ENCODE data around the gene HRH1. TPM values are rescaled to one million over a fixed set of nuclear protein-coding genes. Genes with fewer than 3 reads are reported as not detected.
"Not testable (repeated sequence)": the region's sequence is repeated elsewhere in the genome, so short reads cannot be mapped to it uniquely, and the experiment has no call there.

Gene HRH1
- total RNA-seq, 1 donor: 20.6 TPM

GRCh38 chr3:11254876-11255275 lies 100.6 kb downstream of the HRH1 start:
- no peak overlapping the region for H3K4me3 ChIP-seq (ENCODE audit: low read depth, low read length)
- no peak for DNase-seq (ENCODE audit: low read depth)
- TF ChIP-seq, protein P1, sequence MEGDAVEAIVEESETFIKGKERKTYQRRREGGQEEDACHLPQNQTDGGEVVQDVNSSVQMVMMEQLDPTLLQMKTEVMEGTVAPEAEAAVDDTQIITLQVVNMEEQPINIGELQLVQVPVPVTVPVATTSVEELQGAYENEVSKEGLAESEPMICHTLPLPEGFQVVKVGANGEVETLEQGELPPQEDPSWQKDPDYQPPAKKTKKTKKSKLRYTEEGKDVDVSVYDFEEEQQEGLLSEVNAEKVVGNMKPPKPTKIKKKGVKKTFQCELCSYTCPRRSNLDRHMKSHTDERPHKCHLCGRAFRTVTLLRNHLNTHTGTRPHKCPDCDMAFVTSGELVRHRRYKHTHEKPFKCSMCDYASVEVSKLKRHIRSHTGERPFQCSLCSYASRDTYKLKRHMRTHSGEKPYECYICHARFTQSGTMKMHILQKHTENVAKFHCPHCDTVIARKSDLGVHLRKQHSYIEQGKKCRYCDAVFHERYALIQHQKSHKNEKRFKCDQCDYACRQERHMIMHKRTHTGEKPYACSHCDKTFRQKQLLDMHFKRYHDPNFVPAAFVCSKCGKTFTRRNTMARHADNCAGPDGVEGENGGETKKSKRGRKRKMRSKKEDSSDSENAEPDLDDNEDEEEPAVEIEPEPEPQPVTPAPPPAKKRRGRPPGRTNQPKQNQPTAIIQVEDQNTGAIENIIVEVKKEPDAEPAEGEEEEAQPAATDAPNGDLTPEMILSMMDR (IDR thresholded peaks at IDR 0.05; ENCODE audit: insufficient read depth, low read length): no peak

DNA sequence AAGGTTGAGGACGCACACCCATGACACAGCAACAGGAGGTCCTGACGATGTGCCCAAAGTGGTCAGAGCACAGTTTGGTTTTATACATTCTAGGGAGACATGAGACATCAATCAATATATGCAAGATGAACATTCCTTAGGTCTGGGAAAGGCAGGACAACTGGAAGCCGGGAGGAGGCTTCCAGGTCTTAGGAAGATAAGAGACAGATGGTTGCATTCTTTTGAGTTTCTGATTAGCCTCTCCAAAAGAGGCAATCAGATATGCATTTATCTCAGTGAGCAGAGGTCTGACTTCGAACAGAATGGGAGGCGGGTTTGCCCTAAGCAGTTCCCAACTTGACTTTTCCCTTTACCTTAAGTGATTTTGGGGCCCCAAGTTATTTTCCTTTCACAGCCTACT lies 101.2 kb downstream of the HRH1 start:
- H3K4me3 ChIP-seq (ENCODE audit: low read depth, low read length); DNase-seq (ENCODE audit: low read depth): not testable (repeated sequence)

- no peak overlapping the region for H3K4me3 ChIP-seq (ENCODE audit: low read depth, low read length)
- no peak for DNase-seq (ENCODE audit: low read depth)
- TF ChIP-seq, protein P1 (IDR thresholded peaks at IDR 0.05; ENCODE audit: insufficient read depth, low read length): peak; percentile 8
These were observed 104.7 kb downstream of the HRH1 start for GRCh38 chr3:11258958-11259357.

DNA sequence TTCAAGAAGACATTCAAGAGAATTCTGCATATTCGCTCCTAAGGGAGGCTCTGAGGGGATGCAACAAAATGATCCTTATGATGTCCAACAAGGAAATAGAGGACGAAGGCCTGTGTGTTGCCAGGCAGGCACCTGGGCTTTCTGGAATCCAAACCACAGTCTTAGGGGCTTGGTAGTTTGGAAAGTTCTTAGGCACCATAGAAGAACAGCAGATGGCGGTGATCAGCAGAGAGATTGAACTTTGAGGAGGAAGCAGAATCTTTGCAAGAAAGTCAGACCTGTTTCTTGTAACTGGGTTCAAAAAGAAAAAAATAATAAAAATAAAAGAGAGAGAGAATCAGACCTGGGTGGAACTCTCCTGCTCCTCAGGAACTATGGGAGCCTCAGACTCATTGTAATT lies 106.2 kb downstream of the HRH1 start:
- TF ChIP-seq, protein P1 (IDR thresholded peaks at IDR 0.05; ENCODE audit: insufficient read depth, low read length): no peak
- H3K4me3 ChIP-seq (ENCODE audit: low read depth, low read length): no peak overlapping the region
- no peak for DNase-seq (ENCODE audit: low read depth)

GRCh38 chr3:11269007-11269406 lies 114.7 kb downstream of the HRH1 start:
- DNase-seq (ENCODE audit: low read depth): no peak
- TF ChIP-seq, protein P1 (IDR thresholded peaks at IDR 0.05; ENCODE audit: insufficient read depth, low read length): no peak
- H3K4me3 ChIP-seq (ENCODE audit: low read depth, low read length): no peak overlapping the region

DNA sequence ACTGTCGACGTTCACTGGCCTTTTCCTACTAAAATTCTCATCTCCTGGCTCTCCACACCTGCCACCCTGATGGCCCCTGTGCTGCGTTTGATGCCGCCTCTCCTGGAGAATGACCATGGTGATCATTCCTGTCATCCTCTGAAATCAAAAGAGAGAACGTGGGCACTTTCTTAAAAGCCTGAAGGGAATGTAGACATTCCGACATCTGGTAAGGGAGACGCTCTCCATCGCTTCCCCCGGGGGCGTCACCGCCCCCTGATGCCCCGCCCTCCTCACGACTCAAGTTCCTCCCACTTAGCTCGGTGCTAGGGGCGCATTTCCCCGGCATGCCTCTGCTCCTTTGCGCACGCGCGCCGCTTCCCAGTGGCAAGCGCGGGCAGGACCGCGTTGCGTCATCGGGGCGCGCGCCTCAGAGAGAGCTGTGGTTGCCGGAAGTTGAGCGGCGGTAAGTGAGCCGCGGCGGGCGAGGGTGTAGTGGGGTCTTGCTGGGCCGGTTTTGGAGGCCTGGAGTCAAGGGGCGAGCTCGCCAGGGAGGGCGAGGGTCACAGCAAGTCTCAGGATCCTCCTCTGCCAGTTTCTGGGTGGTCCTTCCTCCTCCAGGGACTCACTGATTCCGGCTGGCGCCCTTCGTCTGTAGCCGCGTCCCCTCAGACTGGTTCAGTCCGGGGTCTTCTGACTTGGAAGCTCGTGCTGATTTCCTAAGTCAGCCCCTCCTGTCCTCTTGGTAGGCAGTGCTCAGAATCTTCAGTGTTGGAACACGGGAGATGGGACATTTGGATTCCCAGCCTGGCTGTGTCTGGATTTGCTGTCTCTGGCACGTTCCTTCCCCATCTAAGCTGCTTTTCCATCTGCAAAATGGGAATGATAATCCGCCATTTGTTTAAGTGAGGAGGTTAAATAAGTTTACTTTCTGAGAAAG lies 118.0 kb downstream of the HRH1 start, which contains the start of gene ATG7:
Gene ATG7 (plus strand): TSS at position 412 of the 919 bp plus-strand sequence. CDS start 26,299 bp downstream, outside the sequence.
- TF ChIP-seq, protein P1 (IDR thresholded peaks at IDR 0.05; ENCODE audit: insufficient read depth, low read length): peak; percentile 2
- peak; percentile 95 for DNase-seq (ENCODE audit: low read depth)
- peak within 1 kb of the TSS; percentile 99 for H3K4me3 ChIP-seq (ENCODE audit: low read depth, low read length)

GRCh38 chr3:11272906-11273574 lies 118.7 kb downstream of the HRH1 start:
- H3K4me3 ChIP-seq (ENCODE audit: low read depth, low read length): peak overlapping the region; percentile 99
- peak; percentile 28 for DNase-seq (ENCODE audit: low read depth)
- TF ChIP-seq, protein P1 (IDR thresholded peaks at IDR 0.05; ENCODE audit: insufficient read depth, low read length): no peak

Data from fibroblast of the aortic adventitia (primary cell).